Naive thymus-derived CD8-positive, alpha-beta T cell (primary cell): ENCODE data around the gene PRDX1. TPM values are rescaled to one million over a fixed set of nuclear protein-coding genes. Genes with fewer than 3 reads are reported as not detected.
"Not testable (repeated sequence)": the region's sequence is repeated elsewhere in the genome, so short reads cannot be mapped to it uniquely, and the experiment has no call there.

Experiments
- ATAC-seq, 2 donors: fragments of 150-1000 bp; cut with Tn5 transposase in 1 of 2; sonication (Bioruptor Pico), chemical (Tn5 transposase) in 1 of 2; 1 replicate in 1 of 2; 2 replicates in 1 of 2; pipeline ENCODE4 v1.10.0; 2021; ENCODE audit warnings: mild to moderate bottlenecking in 2 of 2, moderate library complexity in 2 of 2
- POLR2A ChIA-PET: fragments of 350-600 bp; sonication (Branson Sonifier 250); formaldehyde crosslinking; loops from one replicate; lab custom pipeline; 2021; ENCODE audit warnings: antibody characterized with exemption; lab: Charles Lee
- DNase-seq, 10 donors: peaks; one replicate each; pipeline versions ENCODE4 v3.0.0 to v3.0.0-alpha.2; 2020 to 2022
- H3K27ac Mint-ChIP-seq, 10 donors: one replicate each; pipeline ENCODE4 v1.8.0; 2020 to 2022; ENCODE audit warnings: mild to moderate bottlenecking in 10 of 10, mixed read lengths in 10 of 10, moderate library complexity in 4 of 10, inconsistent platforms in 1 of 10
- H3K27me3 Mint-ChIP-seq, 5 donors: one replicate each; pipeline ENCODE4 v1.8.0; 2021 to 2022; ENCODE audit warnings: mixed read lengths in 5 of 5
- H3K36me3 Mint-ChIP-seq, 3 donors: one replicate each; pipeline ENCODE4 v1.8.0; 2020 to 2022; ENCODE audit warnings: mixed read lengths in 3 of 3, mild to moderate bottlenecking in 2 of 3, inconsistent platforms in 1 of 3
- H3K4me1 Mint-ChIP-seq, 4 donors: one replicate each; pipeline ENCODE4 v1.8.0; 2021 to 2022; ENCODE audit warnings: mixed read lengths in 4 of 4
- H3K4me3 Mint-ChIP-seq, 10 donors: one replicate each; pipeline ENCODE4 v1.8.0; 2020 to 2022; ENCODE audit warnings: mild to moderate bottlenecking in 10 of 10, mixed read lengths in 10 of 10, moderate library complexity in 6 of 10, inconsistent platforms in 1 of 10
- H3K9me3 Mint-ChIP-seq, 9 donors: one replicate each; pipeline ENCODE4 v1.8.0; 2020 to 2022; ENCODE audit warnings: mixed read lengths in 9 of 9, mild to moderate bottlenecking in 3 of 9, inconsistent platforms in 1 of 9, moderate library complexity in 1 of 9
- polyA plus RNA-seq, 3 donors: library from polyadenylated mRNA; unstranded; fragments of 300-500 nt; fragmentation: Illumina TruSeq; gene quantifications; one replicate each; pipeline ENCODE4 v1.2.3, GENCODE V29; 2021
- total RNA-seq, 8 experiments: library from RNA in 2 of 8; stranded (reverse) in 2 of 8; gene quantifications; one replicate each; pipeline ENCODE4 v1.2.3 and lab custom pipeline; 2021 to 2026

Gene PRDX1
- total and polyA plus RNA-seq, 5 experiments from 2014 or later = 115 to 214 (median 174) TPM

GRCh38 chr1:45513532-45514260 lies 8.0 kb downstream of the PRDX1 start:
- ATAC-seq, H3K4me3 Mint-ChIP-seq, POLR2A ChIA-PET, DNase-seq, H3K27me3 Mint-ChIP-seq, H3K9me3 Mint-ChIP-seq, H3K4me1 Mint-ChIP-seq: not testable (repeated sequence)
- Mint-ChIP-seq H3K36me3 (peaks cover 0 to 90% (median 10%) of the 10 kb centered on the region in 3 donors), H3K27ac (peak overlapping the region in 3 of 10 donors; percentile 6 to 67 (median 40))

GRCh38 chr1:45512641-45513054 lies 9.0 kb downstream of the PRDX1 start:
- H3K27ac Mint-ChIP-seq = peak overlapping the region in 7 of 10 donors; percentile 2 to 73 (median 27)

GRCh38 chr1:45510972-45511527 lies 10.6 kb downstream of the PRDX1 start:
- DNase-seq = no peak
- H3K27ac Mint-ChIP-seq = peak overlapping the region in 3 of 10 donors; percentile 2 to 16 (median 5)
- no peaks in the 10 kb centered on the region for H3K9me3 Mint-ChIP-seq
- no peak for ATAC-seq
- POLR2A ChIA-PET = interaction anchor here (1.3 to 2.1 kb wide), 4 partner anchors 10 to 59 kb away, joined by 3 to 15 read pairs (median 4); partner anchors contain the start of genes CCDC163, MMACHC and PRDX1
- peaks cover 0 to 74% (median 9%) of the 10 kb centered on the region in 3 donors for H3K36me3 Mint-ChIP-seq
- H3K4me3 Mint-ChIP-seq = no peak overlapping the region
- H3K27me3 Mint-ChIP-seq = no peaks in the 10 kb centered on the region
- peaks cover 0 to 4% (median 0%) of the 10 kb centered on the region in 4 donors for H3K4me1 Mint-ChIP-seq

More at GRCh38 chr1:45512641-45513054, 9.0 kb downstream of the PRDX1 start:
- Mint-ChIP-seq H3K27me3 (no peaks in the 10 kb centered on the region), H3K4me1 (peaks cover 0 to 4% (median 1%) of the 10 kb centered on the region in 4 donors), H3K9me3 (no peaks in the 10 kb centered on the region), H3K36me3 (peaks cover 0 to 90% (median 11%) of the 10 kb centered on the region in 3 donors), H3K4me3 (no peak overlapping the region)
- POLR2A ChIA-PET = interaction anchor here (0.6 to 2.1 kb wide), 6 partner anchors 9 to 1867 kb away, joined by 3 to 15 read pairs (median 4); partner anchors contain the start of genes AKR1A1, CCDC163, MMACHC and PRDX1
- ATAC-seq = peak; percentile 52 to 76
- DNase-seq = peak; percentile 24 to 78 (median 46)

DNA sequence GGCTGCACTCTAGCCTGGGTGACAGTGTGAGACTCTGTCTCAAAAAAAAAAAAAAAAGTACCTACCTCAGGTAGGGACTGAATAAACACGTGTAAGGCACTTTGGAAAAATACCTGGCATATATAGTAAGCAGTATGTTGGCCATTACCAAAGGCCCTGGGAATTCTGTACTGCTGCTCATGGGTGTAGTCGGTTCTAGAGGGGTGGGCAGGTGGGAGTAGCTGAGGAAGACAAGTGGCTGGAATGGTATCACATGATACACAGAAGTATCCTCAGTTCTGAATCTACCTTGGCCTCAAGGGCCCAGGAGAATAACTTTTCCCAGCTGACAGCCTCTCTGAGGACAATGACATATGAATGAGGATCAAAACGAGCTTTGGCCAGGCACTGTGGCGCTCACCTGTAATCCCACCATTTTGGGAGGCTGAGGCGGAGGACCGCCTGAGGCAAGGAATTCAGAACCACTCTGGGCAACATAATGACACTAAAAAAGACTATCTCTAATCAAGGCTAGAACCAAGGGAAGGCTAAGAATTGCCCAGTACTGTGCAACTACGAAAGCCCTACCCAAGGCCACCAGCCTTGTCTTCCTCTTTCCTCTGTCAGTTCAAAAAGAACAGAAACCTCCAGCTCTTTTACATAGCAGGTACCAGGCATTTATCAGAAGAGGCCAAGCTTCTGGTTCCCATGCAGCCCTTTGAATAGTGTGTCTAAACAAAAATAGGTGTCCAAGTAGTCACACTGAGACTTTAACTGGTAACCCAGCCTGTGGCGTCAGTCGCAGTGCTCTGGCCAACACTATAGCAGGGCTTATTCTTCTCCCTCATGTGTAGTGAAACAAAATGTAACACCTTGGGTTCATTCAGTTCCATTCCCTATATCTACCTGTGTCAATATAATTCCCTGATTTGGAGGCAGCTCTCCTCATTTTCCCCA lies 11.4 kb downstream of the PRDX1 start:
- Mint-ChIP-seq H3K27me3 (no peaks in the 10 kb centered on the region), H3K4me3 (no peak overlapping the region), H3K9me3 (no peaks in the 10 kb centered on the region), H3K4me1 (peaks cover 0 to 4% (median 0%) of the 10 kb centered on the region in 4 donors), H3K27ac (peak overlapping the region in 6 of 10 donors; percentile 12 to 61 (median 30)), H3K36me3 (peaks cover 0 to 67% (median 5%) of the 10 kb centered on the region in 3 donors)
- ATAC-seq = no peak
- no peak for DNase-seq
- POLR2A ChIA-PET = interaction anchor here (1.3 to 2.0 kb wide), 3 partner anchors 11 to 59 kb away, joined by 3 to 5 read pairs (median 4); partner anchors contain the start of gene PRDX1

- DNase-seq = no peak
- Mint-ChIP-seq H3K4me1 (peaks cover 0 to 2% (median under 1%) of the 10 kb centered on the region in 4 donors), H3K27me3 (no peaks in the 10 kb centered on the region), H3K36me3 (peaks cover 0 to 49% (median 3%) of the 10 kb centered on the region in 3 donors), H3K9me3 (no peaks in the 10 kb centered on the region), H3K4me3 (no peak overlapping the region), H3K27ac (peak overlapping the region in 5 of 10 donors; percentile 6 to 77 (median 66))
- peak in 1 of 2 donors; percentile 31 for ATAC-seq
- POLR2A ChIA-PET = interaction anchor here (1.3 to 1.5 kb wide), 2 partner anchors 10 to 169 kb away, joined by 3 read pairs; no protein-coding TSS in a partner anchor
These were observed 13.2 kb downstream of the PRDX1 start for GRCh38 chr1:45508295-45509151.

DNA sequence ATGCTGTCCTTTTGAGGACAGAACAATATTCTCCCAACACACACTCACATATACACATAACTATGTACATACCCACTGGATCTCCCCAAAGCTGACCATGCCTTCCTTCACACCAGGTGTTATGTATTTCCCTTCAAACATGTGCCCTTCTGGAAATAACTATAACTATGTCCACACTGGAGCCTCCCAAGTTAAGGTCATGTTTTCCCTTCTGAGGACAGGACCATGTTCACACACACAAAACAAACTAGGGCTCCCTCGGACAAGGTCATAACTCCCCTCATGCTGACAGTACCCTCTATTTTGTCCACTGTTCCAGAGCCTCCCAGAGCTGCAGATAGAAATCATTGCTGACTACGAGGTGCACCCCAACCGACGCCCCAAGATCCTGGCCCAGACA lies 13.8 kb downstream of the PRDX1 start:
- Mint-ChIP-seq H3K9me3 (no peaks in the 10 kb centered on the region), H3K27ac (peak overlapping the region in 5 of 10 donors; percentile 6 to 77 (median 41)), H3K4me1 (peaks cover 0 to 3% (median under 1%) of the 10 kb centered on the region in 4 donors), H3K4me3 (no peak overlapping the region), H3K27me3 (no peaks in the 10 kb centered on the region), H3K36me3 (peaks cover 0 to 43% (median 3%) of the 10 kb centered on the region in 3 donors)
- DNase-seq (no peak), ATAC-seq (no peak)
- POLR2A ChIA-PET = interaction anchor here (1.3 to 1.5 kb wide), 2 partner anchors 9 to 168 kb away, joined by 3 read pairs; no protein-coding TSS in a partner anchor

GRCh38 chr1:45507195-45507594 lies 14.5 kb downstream of the PRDX1 start:
- H3K4me1 Mint-ChIP-seq = peaks cover 0 to 6% (median 1%) of the 10 kb centered on the region in 4 donors
- no peak overlapping the region for H3K4me3 Mint-ChIP-seq
- H3K9me3 Mint-ChIP-seq = no peaks in the 10 kb centered on the region
- ATAC-seq (no peak), DNase-seq (no peak)
- peak overlapping the region in 1 of 10 donors; percentile 28 for H3K27ac Mint-ChIP-seq
- POLR2A ChIA-PET = interaction anchor here (1.3 to 1.9 kb wide), 3 partner anchors 8 to 168 kb away, joined by 3 to 4 read pairs (median 3); no protein-coding TSS in a partner anchor
- no peaks in the 10 kb centered on the region for H3K27me3 Mint-ChIP-seq
- peaks cover 0 to 40% (median 3%) of the 10 kb centered on the region in 3 donors for H3K36me3 Mint-ChIP-seq

GRCh38 chr1:45503462-45504360 lies 18.0 kb downstream of the PRDX1 start:
- POLR2A ChIA-PET = interaction anchor here (0.7 to 3.3 kb wide), 2 partner anchors 17 to 360 kb away, joined by 5 to 18 read pairs; partner anchors contain the start of gene PRDX1
- Mint-ChIP-seq H3K4me1 (peaks cover 25 to 36% (median 33%) of the 10 kb centered on the region in 4 donors), H3K27ac (peak overlapping the region in 5 of 10 donors; percentile 7 to 63 (median 15))

DNA sequence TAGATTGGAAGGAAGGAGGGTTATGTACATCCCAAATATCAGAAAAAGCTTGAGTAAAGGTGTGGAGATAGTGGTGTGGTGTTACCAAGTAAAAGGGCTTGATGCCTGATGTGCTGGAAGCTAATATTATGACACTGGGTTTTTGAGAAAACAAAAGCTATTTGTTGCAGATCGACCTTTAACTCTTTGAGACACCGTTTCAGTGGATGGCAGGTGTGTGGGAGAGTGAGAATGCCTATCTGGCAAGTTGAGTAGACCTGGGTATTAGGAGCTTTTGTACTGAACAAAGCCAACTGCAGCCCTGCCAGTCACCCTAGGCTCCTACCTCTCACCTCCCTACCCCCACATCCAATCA lies 20.2 kb downstream of the PRDX1 start:
- peak overlapping the region in 8 of 10 donors; percentile 30 to 96 (median 86) for H3K4me3 Mint-ChIP-seq
- H3K27ac Mint-ChIP-seq = peak overlapping the region in 5 of 10 donors; percentile 3 to 50 (median 16)
- peaks cover 25 to 40% (median 36%) of the 10 kb centered on the region in 4 donors for H3K4me1 Mint-ChIP-seq
- no peaks in the 10 kb centered on the region for H3K9me3 Mint-ChIP-seq
- H3K36me3 Mint-ChIP-seq = peaks cover 0 to 3% (median 2%) of the 10 kb centered on the region in 3 donors
- no peak for ATAC-seq
- no peak for DNase-seq
- POLR2A ChIA-PET = interaction anchor here (0.6 to 4.2 kb wide), 9 partner anchors 8 to 516 kb away, joined by 3 to 40 read pairs (median 15); partner anchors contain the start of genes EIF2B3, MUTYH, NASP and PRDX1
- no peaks in the 10 kb centered on the region for H3K27me3 Mint-ChIP-seq

More at GRCh38 chr1:45503462-45504360, 18.0 kb downstream of the PRDX1 start:
- no peak for ATAC-seq
- no peaks in the 10 kb centered on the region for H3K9me3 Mint-ChIP-seq
- H3K36me3 Mint-ChIP-seq = peaks cover 0 to 9% (median 1%) of the 10 kb centered on the region in 3 donors
- no peak for DNase-seq
- no peaks in the 10 kb centered on the region for H3K27me3 Mint-ChIP-seq
- no peak overlapping the region for H3K4me3 Mint-ChIP-seq

GRCh38 chr1:45499415-45499769 lies 22.3 kb downstream of the PRDX1 start:
- Mint-ChIP-seq H3K4me3 (peak overlapping the region; percentile 89 to 98 (median 95)), H3K4me1 (peaks cover 26 to 40% (median 36%) of the 10 kb centered on the region in 4 donors), H3K27me3 (no peaks in the 10 kb centered on the region), H3K27ac (peak overlapping the region; percentile 72 to 97 (median 95)), H3K36me3 (peaks cover 0 to 20% (median 4%) of the 10 kb centered on the region in 3 donors), H3K9me3 (no peaks in the 10 kb centered on the region)
- ATAC-seq (no peak), DNase-seq (no peak)
- POLR2A ChIA-PET = interaction anchor here (0.6 to 4.2 kb wide), 17 partner anchors 8 to 868 kb away, joined by 3 to 40 read pairs (median 6); partner anchors contain the start of genes AKR1A1, GPBP1L1, MUTYH and NASP
